ENCODE data around the gene SRSF5.

Gene SRSF5

DNA sequence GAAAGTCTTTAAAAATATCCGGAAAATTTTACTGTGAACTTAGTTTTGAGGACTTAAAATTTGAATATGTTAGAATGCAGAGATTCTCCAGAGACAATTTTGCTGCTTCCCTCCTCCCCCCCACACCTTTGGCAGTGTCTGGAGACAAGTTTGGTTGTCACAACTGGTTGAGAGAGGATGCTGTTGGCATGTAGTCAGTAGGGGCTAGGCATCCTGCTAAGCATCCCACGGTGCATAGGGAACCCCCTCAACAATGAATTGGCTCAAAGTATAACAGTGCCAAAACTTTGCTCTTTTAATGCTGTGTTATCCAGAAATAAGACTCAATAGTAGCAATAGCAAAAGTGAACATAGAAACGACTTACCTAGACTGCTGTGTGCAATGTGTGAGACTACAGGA is 3.6 kb downstream of the SRSF5 start:
- no peak overlapping the region for H3K4me3 ChIP-seq (ENCODE audit: low read length)
- TF ChIP-seq, protein P1, sequence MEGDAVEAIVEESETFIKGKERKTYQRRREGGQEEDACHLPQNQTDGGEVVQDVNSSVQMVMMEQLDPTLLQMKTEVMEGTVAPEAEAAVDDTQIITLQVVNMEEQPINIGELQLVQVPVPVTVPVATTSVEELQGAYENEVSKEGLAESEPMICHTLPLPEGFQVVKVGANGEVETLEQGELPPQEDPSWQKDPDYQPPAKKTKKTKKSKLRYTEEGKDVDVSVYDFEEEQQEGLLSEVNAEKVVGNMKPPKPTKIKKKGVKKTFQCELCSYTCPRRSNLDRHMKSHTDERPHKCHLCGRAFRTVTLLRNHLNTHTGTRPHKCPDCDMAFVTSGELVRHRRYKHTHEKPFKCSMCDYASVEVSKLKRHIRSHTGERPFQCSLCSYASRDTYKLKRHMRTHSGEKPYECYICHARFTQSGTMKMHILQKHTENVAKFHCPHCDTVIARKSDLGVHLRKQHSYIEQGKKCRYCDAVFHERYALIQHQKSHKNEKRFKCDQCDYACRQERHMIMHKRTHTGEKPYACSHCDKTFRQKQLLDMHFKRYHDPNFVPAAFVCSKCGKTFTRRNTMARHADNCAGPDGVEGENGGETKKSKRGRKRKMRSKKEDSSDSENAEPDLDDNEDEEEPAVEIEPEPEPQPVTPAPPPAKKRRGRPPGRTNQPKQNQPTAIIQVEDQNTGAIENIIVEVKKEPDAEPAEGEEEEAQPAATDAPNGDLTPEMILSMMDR (conservative IDR thresholded peaks at IDR 0.05; ENCODE audit: low read depth, low read length), result no peak
- no peak for DNase-seq (ENCODE audit: low read depth)

DNA sequence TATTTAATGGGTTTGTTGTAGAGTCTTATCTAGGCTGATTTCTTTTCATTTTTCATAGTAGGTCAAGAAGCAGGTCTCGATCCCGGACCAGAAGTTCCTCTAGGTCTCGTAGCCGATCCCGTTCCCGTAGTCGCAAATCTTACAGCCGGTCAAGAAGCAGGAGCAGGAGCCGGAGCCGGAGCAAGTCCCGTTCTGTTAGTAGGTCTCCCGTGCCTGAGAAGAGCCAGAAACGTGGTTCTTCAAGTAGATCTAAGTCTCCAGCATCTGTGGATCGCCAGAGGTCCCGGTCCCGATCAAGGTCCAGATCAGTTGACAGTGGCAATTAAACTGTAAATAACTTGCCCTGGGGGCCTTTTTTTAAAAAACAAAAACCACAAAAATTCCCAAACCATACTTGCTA is 4.2 kb downstream of the SRSF5 start:
- no peak for DNase-seq (ENCODE audit: low read depth)
- no peak overlapping the region for H3K4me3 ChIP-seq (ENCODE audit: low read length)
- TF ChIP-seq, protein P1 (conservative IDR thresholded peaks at IDR 0.05; ENCODE audit: low read depth, low read length), result no peak

DNA sequence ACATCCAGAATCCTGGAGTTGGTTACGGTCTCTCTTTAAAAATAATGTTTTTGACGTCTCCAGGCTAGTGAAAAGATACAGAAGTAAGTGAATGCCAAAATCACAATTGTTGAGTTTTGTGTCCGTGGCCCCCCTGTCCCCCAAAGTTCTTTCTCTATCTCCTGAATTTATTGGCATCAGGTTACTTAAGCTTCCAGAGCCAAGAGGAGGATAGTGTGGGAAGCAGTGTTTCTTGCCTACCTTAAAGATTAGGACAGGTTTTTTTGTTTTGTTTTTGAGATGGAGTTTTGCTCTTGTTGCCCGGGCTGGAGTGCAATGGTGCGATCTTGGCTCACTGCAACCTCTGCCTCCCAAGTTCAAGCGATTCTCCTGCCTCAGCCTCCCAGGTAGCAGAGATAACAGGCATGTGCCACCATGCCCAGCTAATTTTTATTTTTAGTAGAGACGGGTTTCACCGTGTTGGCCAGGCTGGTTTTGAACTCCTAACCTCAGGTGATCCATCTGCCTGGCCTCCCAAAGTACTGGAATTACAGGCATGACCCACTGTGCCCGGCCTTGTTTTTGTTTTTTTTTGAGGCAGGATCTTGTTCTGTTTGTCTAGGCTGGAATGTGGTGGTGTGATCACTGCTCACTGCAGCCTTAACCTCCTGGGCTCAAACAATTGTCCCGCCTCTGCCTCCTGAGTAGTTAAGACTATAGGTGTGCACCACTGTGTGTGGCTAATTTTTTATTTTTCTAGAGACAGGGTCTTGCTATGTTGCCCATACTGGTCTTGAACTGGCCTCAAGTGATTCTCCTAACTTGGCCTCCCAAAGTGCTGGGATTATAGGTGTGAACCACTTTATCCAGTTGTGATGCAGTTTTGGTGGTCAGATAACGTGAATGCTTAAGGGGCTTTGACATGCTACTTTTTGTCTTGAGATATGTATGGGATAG is 5.4 kb downstream of the SRSF5 start:
- H3K4me3 ChIP-seq (ENCODE audit: low read length), result no peak overlapping the region
- no peak for DNase-seq (ENCODE audit: low read depth)
- TF ChIP-seq, protein P1 (conservative IDR thresholded peaks at IDR 0.05; ENCODE audit: low read depth, low read length), result no peak

DNA sequence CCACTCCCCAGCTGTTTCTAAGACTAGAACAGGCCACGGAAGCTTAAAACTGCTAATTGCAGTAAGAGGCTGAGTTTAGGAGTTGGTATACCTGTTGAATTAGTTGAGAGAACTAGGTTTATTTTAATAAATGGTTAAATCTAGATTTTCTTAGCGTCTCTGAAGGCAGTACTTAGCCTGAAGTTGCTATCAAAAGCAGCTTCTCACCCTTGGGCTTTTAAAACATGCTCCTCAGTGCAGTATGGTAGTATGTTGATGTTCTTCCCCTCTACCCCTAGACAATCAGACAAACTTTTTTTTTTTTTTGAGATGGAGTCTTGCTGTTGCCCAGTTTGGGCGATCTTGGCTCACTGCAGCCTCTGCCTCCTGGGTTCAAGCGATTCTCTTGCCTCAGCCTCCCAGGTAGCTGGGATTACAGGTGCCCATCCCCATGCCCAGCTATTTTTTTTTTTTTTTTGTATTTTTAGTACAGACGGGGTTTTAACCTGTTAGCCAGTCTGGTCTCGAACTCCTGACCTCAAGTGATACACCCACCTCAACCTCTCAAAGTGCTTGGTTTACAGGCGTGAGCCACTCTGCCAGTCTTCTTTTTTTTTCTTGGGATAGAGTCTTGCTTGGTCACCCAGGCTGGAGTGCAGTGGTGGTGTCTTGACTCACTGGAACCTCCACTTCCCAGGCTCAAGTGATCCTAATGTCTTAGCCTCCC is 6.8 kb downstream of the SRSF5 start:
- TF ChIP-seq, protein P1 (conservative IDR thresholded peaks at IDR 0.05; ENCODE audit: low read depth, low read length), result no peak
- no peak overlapping the region for H3K4me3 ChIP-seq (ENCODE audit: low read length)
- DNase-seq (ENCODE audit: low read depth), result no peak

DNA sequence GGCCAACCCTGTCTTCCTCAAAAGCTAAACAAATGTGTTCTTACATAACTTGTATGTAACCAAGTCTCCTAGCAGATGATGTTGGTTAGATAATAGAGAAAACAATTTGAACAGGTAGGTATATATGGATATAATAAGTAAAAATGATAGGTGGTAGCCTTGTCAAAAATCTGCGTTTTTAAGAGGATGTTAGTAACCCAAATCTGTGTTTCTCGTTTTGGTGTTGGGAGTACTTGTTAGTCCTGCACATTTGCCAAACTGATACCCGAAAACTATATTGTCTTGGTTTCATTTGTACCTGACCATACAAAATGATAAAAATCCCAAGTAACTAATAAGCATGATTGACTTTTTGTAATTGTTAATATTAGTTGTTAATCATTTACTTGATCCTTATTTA is 8.1 kb downstream of the SRSF5 start:
- no peak overlapping the region for H3K4me3 ChIP-seq (ENCODE audit: low read length)

DNA sequence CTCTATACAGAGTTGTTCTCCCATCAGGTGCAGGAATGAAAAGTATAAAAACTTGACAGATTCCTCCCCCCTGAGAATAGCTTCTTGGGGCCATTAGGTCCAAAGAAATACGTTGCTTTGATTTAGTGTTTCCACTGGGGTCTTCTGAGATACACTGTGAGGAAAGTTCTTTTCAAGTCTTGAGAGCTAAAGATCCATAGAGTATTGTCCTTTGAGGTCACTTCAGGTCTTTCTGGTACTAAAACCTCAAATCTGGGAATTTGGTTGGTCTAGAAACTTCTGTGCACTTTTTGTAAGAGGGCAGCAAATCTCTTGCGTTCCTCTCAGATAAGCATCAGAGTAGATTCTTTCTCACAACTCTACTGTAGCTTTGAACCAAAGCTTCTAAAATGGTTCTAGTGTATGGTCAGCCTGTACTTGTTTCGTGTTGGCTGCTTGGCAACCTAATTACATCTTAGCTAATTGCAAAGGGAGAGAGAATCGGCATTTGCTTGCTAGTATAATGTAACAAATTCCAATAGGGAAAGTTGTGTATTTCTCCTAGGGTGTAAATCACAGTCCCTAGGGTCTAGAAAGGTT is 10.0 kb downstream of the SRSF5 start:
- no peak overlapping the region for H3K4me3 ChIP-seq (ENCODE audit: low read length)
- DNase-seq (ENCODE audit: low read depth), result no peak
- TF ChIP-seq, protein P1 (conservative IDR thresholded peaks at IDR 0.05; ENCODE audit: low read depth, low read length), result no peak

More for the DNA sequence above, 8.1 kb downstream of the SRSF5 start:
- TF ChIP-seq, protein P1 (conservative IDR thresholded peaks at IDR 0.05; ENCODE audit: low read depth, low read length), result no peak
- DNase-seq (ENCODE audit: low read depth), result no peak
